Tibial artery (tissue), 4 donors: ENCODE measurements around the gene CACNA1A.

Experiments
- DNase-seq, 2 donors: peaks; one replicate each; pipeline ENCODE4 v3.0.0-alpha.2; 2019
- H3K27ac ChIP-seq, 2 donors: fragments of 200-600 bp; sonication (generic) in 1 of 2; 1 replicate in 1 of 2; 2 replicates in 1 of 2; pipeline ENCODE4 v1.5.1; 2018 to 2019; ENCODE audit warnings: mild to moderate bottlenecking in 1 of 2
- H3K27me3 ChIP-seq, 2 donors: fragments of 200-600 bp; sonication (generic) in 1 of 2; one replicate each; pipeline versions ENCODE4 v1.5.1 to v1.6.0; 2016 to 2019
- H3K36me3 ChIP-seq, 3 donors: fragments of 200-600 bp; sonication (generic) in 2 of 3; one replicate each; pipeline ENCODE4 v1.5.1; 2016 to 2019; ENCODE audit warnings: mild to moderate bottlenecking in 2 of 3
- H3K4me1 ChIP-seq, 4 donors: fragments of 200-600 bp; sonication (generic) in 2 of 4; 1 replicate in 3 of 4; 2 replicates in 1 of 4; pipeline ENCODE4 v1.5.1; 2016 to 2019
- H3K4me3 ChIP-seq, 2 donors: fragments of 200-600 bp; sonication (generic) in 1 of 2; 1 replicate in 1 of 2; 2 replicates in 1 of 2; pipeline ENCODE4 v1.5.1; 2018 to 2019; ENCODE audit warnings: mild to moderate bottlenecking in 2 of 2
- H3K9me3 ChIP-seq, 3 donors: fragments of 200-600 bp; sonication (generic) in 1 of 3; one replicate each; pipeline ENCODE4 v1.5.1; 2016 to 2019
- CTCF ChIP-seq, 2 experiments: fragments of 200-600 bp in 1 of 2; fragments of 450-650 bp in 1 of 2; IDR thresholded peaks; one replicate each; pipeline ENCODE4 v1.5.1; 2017 to 2019; ENCODE audit warnings: antibody characterized with exemption in 2 of 2, mild to moderate bottlenecking in 1 of 2, moderate library complexity in 1 of 2
- intact Hi-C: fragments of 100-400 bp; cut with DNase I; formaldehyde crosslinking; loops from one replicate; pipeline ENCODE4 v1.15.0; 2023; ENCODE audit warnings: low total_unique reads

Gene CACNA1A

DNA sequence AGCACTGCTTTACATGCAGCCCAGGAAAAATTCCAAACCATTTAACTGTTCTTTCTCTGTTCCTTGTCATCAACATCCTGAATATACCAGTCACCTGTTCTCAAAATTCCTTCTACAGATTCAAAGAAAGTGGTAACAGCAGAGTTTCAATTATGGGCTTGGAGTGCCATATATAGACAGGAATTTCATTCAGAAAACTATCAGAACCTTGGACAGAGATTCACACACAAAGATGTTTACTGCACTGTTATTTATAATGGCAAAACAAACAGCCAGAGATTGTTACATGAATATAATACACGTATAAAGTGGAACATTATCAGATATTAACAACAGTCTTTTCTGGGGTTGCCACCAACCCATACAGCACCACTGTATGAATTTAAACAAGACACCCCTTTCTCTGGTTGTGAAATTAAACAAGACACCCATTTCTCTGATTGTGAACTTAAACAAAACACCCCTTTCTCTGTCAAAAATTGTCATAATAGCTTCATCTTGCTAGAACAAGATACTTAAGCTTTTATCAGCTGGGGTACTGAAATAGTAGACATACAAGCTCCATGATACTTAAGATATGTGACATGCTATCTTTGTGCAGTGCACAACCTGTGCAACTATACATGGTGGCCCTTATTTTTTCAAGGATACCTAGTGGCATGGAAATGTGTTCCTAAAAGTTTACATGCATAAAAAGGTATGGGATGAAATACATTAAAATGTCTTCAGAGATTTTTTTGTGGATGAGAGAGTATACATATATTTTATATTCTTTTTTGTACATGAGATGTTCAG is 12.6 kb downstream of the CACNA1A start:
- H3K27ac ChIP-seq, result no peak overlapping the region
- intact Hi-C loops, result no loop called here
- no peaks in the 10 kb centered on the region for H3K9me3 ChIP-seq
- DNase-seq, result no peak
- TF ChIP-seq CTCF (IDR thresholded peaks at IDR 0.05), result no peak
- H3K36me3 ChIP-seq, result no peaks in the 10 kb centered on the region
- H3K27me3 ChIP-seq, result peaks cover 0 to 21% of the 10 kb centered on the region in 2 donors
- no peak overlapping the region for H3K4me3 ChIP-seq
- no peaks in the 10 kb centered on the region for H3K4me1 ChIP-seq

DNA sequence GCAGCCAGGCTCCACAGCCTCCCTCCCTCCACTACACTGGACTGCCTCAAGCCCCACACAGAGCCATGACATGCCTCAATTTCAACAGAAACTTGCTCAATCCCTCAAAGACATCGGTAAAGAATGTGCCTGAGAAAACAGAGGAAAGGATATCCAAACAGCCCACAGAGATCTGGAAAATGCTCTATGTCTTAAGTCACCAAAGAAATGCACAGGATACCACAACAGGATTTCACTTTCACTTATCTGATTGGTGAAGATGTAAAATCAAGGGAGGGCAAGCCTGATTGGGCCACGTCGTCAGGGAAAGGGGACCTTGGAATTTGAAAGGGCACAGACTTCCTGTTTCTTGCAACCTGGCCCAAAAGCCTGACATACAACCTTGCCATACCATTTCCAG is 14.2 kb downstream of the CACNA1A start:
- Histone ChIP-seq H3K4me3 (no peak overlapping the region), H3K4me1 (no peaks in the 10 kb centered on the region), H3K27ac (no peak overlapping the region), H3K27me3 (peaks cover 0 to 21% of the 10 kb centered on the region in 2 donors), H3K9me3 (no peaks in the 10 kb centered on the region), H3K36me3 (no peaks in the 10 kb centered on the region)
- DNase-seq, result no peak
- intact Hi-C loops, result no loop called here
- TF ChIP-seq CTCF (IDR thresholded peaks at IDR 0.05), result no peak

GRCh38 chr19:13487985-13488384 is 18.3 kb downstream of the CACNA1A start:
- no peak overlapping the region for H3K4me3 ChIP-seq
- peaks cover 0 to 5% (median 0%) of the 10 kb centered on the region in 3 donors for H3K9me3 ChIP-seq
- intact Hi-C loops, result no loop called here
- DNase-seq, result no peak
- H3K27ac ChIP-seq, result no peak overlapping the region
- TF ChIP-seq CTCF (IDR thresholded peaks at IDR 0.05), result no peak
- no peaks in the 10 kb centered on the region for H3K36me3 ChIP-seq
- no peaks in the 10 kb centered on the region for H3K4me1 ChIP-seq
- peaks cover 0 to 21% of the 10 kb centered on the region in 2 donors for H3K27me3 ChIP-seq

DNA sequence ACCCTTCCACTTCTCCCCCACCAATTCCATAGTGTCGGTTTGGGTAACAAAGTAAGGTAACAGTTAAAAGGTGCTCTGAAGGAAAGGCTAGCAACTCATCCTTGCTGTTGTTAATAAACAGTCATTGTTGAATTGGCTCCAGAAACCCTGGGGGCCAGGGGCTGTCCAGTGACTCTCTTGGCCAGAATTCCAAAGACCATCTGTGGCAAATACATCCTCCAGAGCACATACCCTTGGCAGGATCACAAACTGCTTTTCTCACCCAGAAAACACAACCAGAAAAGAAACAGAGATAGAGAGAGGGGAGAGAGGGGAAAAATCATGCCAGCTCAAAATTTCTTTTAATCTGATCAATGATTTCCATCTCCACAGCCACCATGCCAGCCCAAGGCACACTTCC is 22.1 kb downstream of the CACNA1A start:
- no peak for TF ChIP-seq CTCF (IDR thresholded peaks at IDR 0.05)
- no peak overlapping the region for H3K4me3 ChIP-seq
- peaks cover 0 to 6% (median 0%) of the 10 kb centered on the region in 3 donors for H3K9me3 ChIP-seq
- H3K27me3 ChIP-seq, result peaks cover 0 to 12% of the 10 kb centered on the region in 2 donors
- H3K36me3 ChIP-seq, result no peaks in the 10 kb centered on the region
- H3K4me1 ChIP-seq, result no peaks in the 10 kb centered on the region
- no peak overlapping the region for H3K27ac ChIP-seq
- no peak for DNase-seq
- intact Hi-C loops, result no loop called here

DNA sequence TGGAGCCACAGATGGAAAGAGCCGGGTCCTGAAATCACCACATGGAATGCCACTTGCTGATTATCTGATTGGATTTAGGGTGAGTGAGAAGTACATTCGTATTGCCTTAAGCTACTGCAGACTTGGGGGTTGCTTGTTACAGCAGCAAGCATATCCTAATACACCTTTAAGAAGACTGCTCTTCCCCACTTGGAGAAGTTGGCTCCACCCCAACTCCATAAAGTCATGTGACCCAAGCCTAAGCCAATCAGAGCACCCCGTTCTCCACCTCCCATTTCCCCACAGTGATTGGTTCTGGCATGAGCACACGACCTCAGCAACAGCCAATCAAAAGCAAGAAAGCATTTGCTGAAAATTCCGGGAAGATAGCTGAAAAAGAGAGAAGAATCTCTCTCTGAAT is 23.1 kb downstream of the CACNA1A start:
- no peak for DNase-seq
- Histone ChIP-seq H3K36me3 (no peaks in the 10 kb centered on the region), H3K27me3 (peaks cover 0 to 11% of the 10 kb centered on the region in 2 donors), H3K4me3 (no peak overlapping the region), H3K4me1 (no peaks in the 10 kb centered on the region), H3K27ac (no peak overlapping the region), H3K9me3 (peaks cover 0 to 6% (median 0%) of the 10 kb centered on the region in 3 donors)
- intact Hi-C loops, result no loop called here
- TF ChIP-seq CTCF (IDR thresholded peaks at IDR 0.05), result no peak
